ENCODE results near the gene CCDC17.

The CCDC17 gene

GRCh38 chr1:45660336-45660735 is 36.5 kb upstream of the CCDC17 start:
- peaks cover 47% of the 10 kb centered on the region for H3K79me2 ChIP-seq (ENCODE audit: insufficient read depth, low read length)
- H4K20me1 ChIP-seq (ENCODE audit: insufficient read depth, low read length), result no peaks in the 10 kb centered on the region; the same call in 1 of the 2 replicates
- H3K4me1 ChIP-seq (ENCODE audit: insufficient read depth, low read length, severe bottlenecking), result no peaks in the 10 kb centered on the region
- H3K4me2 ChIP-seq (ENCODE audit: low read length), result no peak overlapping the region
- H3K27ac ChIP-seq (ENCODE audit: low read depth, low read length, poor library complexity, severe bottlenecking), result no peak overlapping the region
- no peak overlapping the region for H2AFZ ChIP-seq (ENCODE audit: low read length)
- no peak overlapping the region for H3K9ac ChIP-seq (ENCODE audit: low read length)
- H3K4me3 ChIP-seq (ENCODE audit: low read depth, low read length, poor library complexity, severe bottlenecking), result no peak overlapping the region
- H3K36me3 ChIP-seq (ENCODE audit: insufficient read depth, low read length), result peaks cover 72% of the 10 kb centered on the region
- no peaks in the 10 kb centered on the region for H3K27me3 ChIP-seq (ENCODE audit: insufficient read depth, low read length)
- TF ChIP-seq CTCF (IDR thresholded peaks at IDR 0.05; ENCODE audit: low read length) (no peak), EZH2 (IDR thresholded peaks at IDR 0.05; ENCODE audit: borderline replicate concordance, low read length) (no peak)
- H3K9me3 ChIP-seq (ENCODE audit: low read length), result no peaks in the 10 kb centered on the region
- no peaks in the 10 kb centered on the region for H3K9me2 ChIP-seq (ENCODE audit: low read depth, low read length)
- H3F3A ChIP-seq (ENCODE audit: insufficient read depth, low read length), result no peaks in the 10 kb centered on the region

GRCh38 chr1:45659222-45659621 is 35.4 kb upstream of the CCDC17 start:
- Histone ChIP-seq H3K9me3 (ENCODE audit: low read length) (no peaks in the 10 kb centered on the region), H3K4me3 (ENCODE audit: low read depth, low read length, poor library complexity, severe bottlenecking) (no peak overlapping the region), H3K79me2 (ENCODE audit: insufficient read depth, low read length) (peaks cover 36% of the 10 kb centered on the region), H3K9me2 (ENCODE audit: low read depth, low read length) (no peaks in the 10 kb centered on the region), H3K9ac (ENCODE audit: low read length) (no peak overlapping the region), H3K4me1 (ENCODE audit: insufficient read depth, low read length, severe bottlenecking) (no peaks in the 10 kb centered on the region), H3F3A (ENCODE audit: insufficient read depth, low read length) (no peaks in the 10 kb centered on the region), H3K27ac (ENCODE audit: low read depth, low read length, poor library complexity, severe bottlenecking) (no peak overlapping the region), H3K36me3 (ENCODE audit: insufficient read depth, low read length) (peaks cover 78% of the 10 kb centered on the region), H2AFZ (ENCODE audit: low read length) (no peak overlapping the region), H3K27me3 (ENCODE audit: insufficient read depth, low read length) (no peaks in the 10 kb centered on the region), H3K4me2 (ENCODE audit: low read length) (no peak overlapping the region), H4K20me1 (ENCODE audit: insufficient read depth, low read length) (no peaks in the 10 kb centered on the region; the same call in 1 of the 2 replicates)
- no peak for TF ChIP-seq CTCF (IDR thresholded peaks at IDR 0.05; ENCODE audit: low read length)
- no peak for TF ChIP-seq EZH2 (IDR thresholded peaks at IDR 0.05; ENCODE audit: borderline replicate concordance, low read length)

GRCh38 chr1:45658171-45658570 is 34.3 kb upstream of the CCDC17 start:
- H3K9me2 ChIP-seq (ENCODE audit: low read depth, low read length), result no peaks in the 10 kb centered on the region
- H3K4me1 ChIP-seq (ENCODE audit: insufficient read depth, low read length, severe bottlenecking), result no peaks in the 10 kb centered on the region
- H3K79me2 ChIP-seq (ENCODE audit: insufficient read depth, low read length), result peaks cover 26% of the 10 kb centered on the region
- peaks cover 82% of the 10 kb centered on the region for H3K36me3 ChIP-seq (ENCODE audit: insufficient read depth, low read length)
- H3K4me2 ChIP-seq (ENCODE audit: low read length), result no peak overlapping the region
- H3K4me3 ChIP-seq (ENCODE audit: low read depth, low read length, poor library complexity, severe bottlenecking), result no peak overlapping the region
- H4K20me1 ChIP-seq (ENCODE audit: insufficient read depth, low read length), result no peaks in the 10 kb centered on the region; the same call in 1 of the 2 replicates
- H3K27me3 ChIP-seq (ENCODE audit: insufficient read depth, low read length), result no peaks in the 10 kb centered on the region
- no peak for TF ChIP-seq EZH2 (IDR thresholded peaks at IDR 0.05; ENCODE audit: borderline replicate concordance, low read length)
- no peak for TF ChIP-seq CTCF (IDR thresholded peaks at IDR 0.05; ENCODE audit: low read length)
- no peak overlapping the region for H2AFZ ChIP-seq (ENCODE audit: low read length)
- H3F3A ChIP-seq (ENCODE audit: insufficient read depth, low read length), result no peaks in the 10 kb centered on the region
- H3K27ac ChIP-seq (ENCODE audit: low read depth, low read length, poor library complexity, severe bottlenecking), result no peak overlapping the region
- H3K9me3 ChIP-seq (ENCODE audit: low read length), result no peaks in the 10 kb centered on the region
- H3K9ac ChIP-seq (ENCODE audit: low read length), result no peak overlapping the region
